K562 (cell line): ENCODE data around the gene NPFF. TPM values are rescaled to one million over a fixed set of nuclear protein-coding genes. Genes with fewer than 3 reads are reported as not detected.

Experiments
- ATAC-seq: fragments of 200-7000 bp; cut with Tn5 transposase; 3 replicates; pipeline ENCODE4 v1.9.1; 2020; ENCODE audit warnings: moderate library complexity
- BruUV-seq: library from RNA; stranded (reverse); fragments of 400-500 nt; replicated peaks from 2 replicates; lab custom pipeline; 2021; lab: Mats Ljungman, UMichigan
- CTCF ChIA-PET: fragments of 300-600 bp; formaldehyde crosslinking; extraction: SDS; loops from one replicate; lab custom pipeline; 2021; ENCODE audit warnings: low intra/inter-chr PET ratio; lab: Yijun Ruan, JAX
- POLR2A ChIA-PET: fragments of 300-600, 350-650 bp; sonication (Branson Sonifier 250); formaldehyde crosslinking; extraction: SDS; loops from one replicate; lab custom pipeline; 2021; ENCODE audit warnings: antibody characterized with exemption, inconsistent platforms; lab: Yijun Ruan, JAX
- DNase-seq, 4 experiments: peaks; one replicate each; pipeline versions ENCODE4 v3.0.0 to v3.0.0-alpha.2; 2011 to 2018; ENCODE audit warnings: low spot score in 3 of 4, mixed read lengths in 3 of 4; ENCODE audit errors: extremely low read depth in 1 of 4
- FAIRE-seq: peaks from 2 replicates; lab custom pipeline; 2011; peaks lifted over from hg19 to GRCh38; lab: Jason Lieb, UNC
- H2AFZ ChIP-seq: 2 replicates; pipeline ENCODE4 v1.6.0; 2011; ENCODE audit warnings: low read depth, low read length, control low read depth, inconsistent platforms
- H3K27ac ChIP-seq: fragments of 200-600 bp; 3 replicates; pipeline ENCODE4 v1.8.0; 2011; ENCODE audit warnings: low read depth, mild to moderate bottlenecking, control low read depth, inconsistent platforms, low read length, moderate library complexity, mixed read lengths; ENCODE audit errors: extremely low read depth
- H3K27me3 ChIP-seq, 2 experiments: fragments of 300-600 bp in 1 of 2; 2 replicates in 1 of 2; 3 replicates in 1 of 2; pipeline versions ENCODE4 v1.6.0 to v1.8.0; 2011; ENCODE audit warnings: inconsistent platforms in 2 of 2, low read length in 2 of 2, mild to moderate bottlenecking in 1 of 2, mixed read lengths in 1 of 2, moderate library complexity in 1 of 2; ENCODE audit not compliant: control insufficient read depth in 2 of 2, insufficient read depth in 2 of 2
- H3K36me3 ChIP-seq: fragments of 300-600 bp; 3 replicates; pipeline ENCODE4 v1.8.0; 2011; ENCODE audit warnings: mild to moderate bottlenecking, low read length, inconsistent platforms; ENCODE audit not compliant: control insufficient read depth, insufficient read depth
- H3K4me1 ChIP-seq, 2 experiments: fragments of 200-600 bp in 1 of 2; replicated peaks in 1 of 2; 2 replicates in 1 of 2; 3 replicates in 1 of 2; pipeline versions ENCODE4 v1.5.1 to v1.8.0; 2011; ENCODE audit warnings: inconsistent platforms in 2 of 2, low read length in 2 of 2, mild to moderate bottlenecking in 1 of 2, mixed read lengths in 1 of 2, moderate library complexity in 1 of 2; ENCODE audit not compliant: control insufficient read depth in 2 of 2, insufficient read depth in 2 of 2
- H3K4me2 ChIP-seq: 2 replicates; pipeline ENCODE4 v1.6.1; 2011; ENCODE audit warnings: low read length, control low read depth, inconsistent platforms, mixed read lengths; ENCODE audit not compliant: insufficient read depth
- H3K4me3 ChIP-seq: fragments of 200-600 bp; sonication (generic), shearing (Covaris generic); 2 replicates; pipeline ENCODE4 v1.5.1; 2016; ENCODE audit warnings: control low read depth, inconsistent platforms
- H3K79me2 ChIP-seq: fragments of 200-600 bp; 3 replicates; pipeline ENCODE4 v1.8.0; 2011; ENCODE audit warnings: low read length, inconsistent platforms; ENCODE audit not compliant: control insufficient read depth, insufficient read depth
- H3K9ac ChIP-seq, 2 experiments: 2 replicates each; pipeline versions ENCODE4 v1.6.0 to v1.6.1; 2011; ENCODE audit warnings: low read depth in 2 of 2, low read length in 2 of 2, control low read depth in 1 of 2, inconsistent platforms in 1 of 2, mild to moderate bottlenecking in 1 of 2, mixed read lengths in 1 of 2; ENCODE audit not compliant: insufficient read depth in 1 of 2
- H3K9me1 ChIP-seq: one replicate; pipeline ENCODE4 v1.6.0; 2011; ENCODE audit warnings: inconsistent platforms, mild to moderate bottlenecking, low read length, moderate library complexity; ENCODE audit not compliant: control insufficient read depth, insufficient read depth
- H3K9me3 ChIP-seq: replicated peaks from 2 replicates; pipeline ENCODE4 v1.5.1; 2011; ENCODE audit warnings: low read depth, low read length, inconsistent platforms; ENCODE audit not compliant: control insufficient read depth, insufficient read depth
- H4K20me1 ChIP-seq: replicated peaks from 2 replicates; pipeline ENCODE4 v1.6.1; 2011; ENCODE audit warnings: low read length, inconsistent platforms, mixed read lengths; ENCODE audit not compliant: control insufficient read depth, insufficient read depth
- FUS ChIP-seq: fragments of 200-400 bp; formaldehyde crosslinking; optimal IDR thresholded peaks from 2 replicates; pipeline ENCODE3; 2017; ENCODE audit warnings: low read depth, low read length
- MED1 ChIP-seq: sonication (generic); formaldehyde crosslinking; IDR thresholded peaks from 2 replicates; pipeline ENCODE4 v1.8.1; 2023; ENCODE audit warnings: missing genetic modification reagents, borderline replicate concordance
- MLLT1 ChIP-seq, 2 experiments: fragments of 450-650 bp; IDR thresholded peaks; 2 replicates each; pipeline ENCODE4 v1.6.1; 2016
- MYBL2 ChIP-seq, 2 experiments: fragments of 450-650 bp in 1 of 2; sonication (generic) in 1 of 2; formaldehyde crosslinking in 1 of 2; IDR thresholded peaks; 2 replicates each; pipeline versions ENCODE4 v1.6.1 to v1.8.1; 2017 to 2022; ENCODE audit warnings: borderline replicate concordance in 1 of 2, inconsistent platforms in 1 of 2, low read depth in 1 of 2, mild to moderate bottlenecking in 1 of 2, missing genetic modification reagents in 1 of 2, moderate library complexity in 1 of 2
- RAD21 ChIP-seq, 2 experiments: fragments of 250-450 bp in 1 of 2; fragments of 450-650 bp in 1 of 2; sonication (Bioruptor Pico) in 1 of 2; formaldehyde crosslinking in 1 of 2; IDR thresholded peaks in 1 of 2; conservative IDR thresholded peaks in 1 of 2; 2 replicates each; pipeline versions ENCODE4 v1.4.0 to v1.8.0; 2020 to 2022; ENCODE audit warnings: mild to moderate bottlenecking in 2 of 2, moderate library complexity in 1 of 2
- SAP30 ChIP-seq: fragments of 200-600 bp; sonication (generic); IDR thresholded peaks from 2 replicates; pipeline ENCODE4 v1.6.1; 2012; ENCODE audit warnings: borderline replicate concordance, low read depth, mild to moderate bottlenecking, moderate library complexity, low read length, control low read depth, inconsistent platforms; ENCODE audit not compliant: insufficient read depth, poor library complexity, severe bottlenecking
- ZNF143 ChIP-seq: sonication (generic); formaldehyde crosslinking; IDR thresholded peaks from 2 replicates; pipeline ENCODE4 v1.9.0; 2022; ENCODE audit warnings: mild to moderate bottlenecking, missing genetic modification reagents
- ZNF592 ChIP-seq: fragments of 450-650 bp; IDR thresholded peaks from 2 replicates; pipeline ENCODE4 v1.6.1; 2017; ENCODE audit warnings: antibody characterized with exemption, mild to moderate bottlenecking
- ZNF644 ChIP-seq: fragments of 200-800 bp; sonication (Bioruptor generic); IDR thresholded peaks from 2 replicates; pipeline ENCODE4 v1.6.1; 2016; ENCODE audit warnings: low read depth, missing genetic modification characterization, missing compliant biosample characterization
- WGBS: fragments of 100-300 bp; shearing (Covaris generic); methylation state at CpG from one replicate; pipeline ENCODE4 v1.1.6; 2016; ENCODE audit warnings: low coverage, mixed read lengths; ENCODE audit not compliant: insufficient coverage; ENCODE audit errors: missing lambda C conversion rate; 5-methylcytosine and 5-hydroxymethylcytosine counted together
- in situ Hi-C: fragments of 300-500 bp; cut with MboI; formaldehyde crosslinking; loops from 4 replicates; pipeline ENCODE4 v1.15.0; 2018; ENCODE audit warnings: inconsistent platforms, mixed read lengths
- intact Hi-C: fragments of 100-400 bp; cut with micrococcal nuclease; formaldehyde crosslinking; loops from 2 replicates; pipeline ENCODE4 v1.14.2; 2022
- polyA plus RNA-seq, 8 experiments: library from polyadenylated mRNA; depleted of rRNA in 4 of 8; stranded (reverse) in 5 of 8; unstranded in 3 of 8; fragments of >200 nt; fragmentation: Nextera tagmentation in 2 of 8; fragmentation: Illumina TruSeq in 1 of 8; extraction: Ambion mirVana in 2 of 8; extraction: Trizol in 1 of 8; gene quantifications; 2 replicates each; pipeline versions ENCODE4 v1.2.1 to v1.2.3, GENCODE V29; 2011 to 2014; ENCODE audit warnings: inconsistent platforms in 1 of 8, missing spikeins in 1 of 8
- total RNA-seq, 7 experiments: library from RNA; depleted of rRNA in 6 of 7; stranded (reverse); fragments of >200 nt in 6 of 7; fragmentation: Illumina TruSeq in 2 of 7; extraction: Trizol in 2 of 7; gene quantifications; 2 replicates each; pipeline versions ENCODE4 v1.2.1 to v1.2.3, GENCODE V29; 2011 to 2021; ENCODE audit warnings: low replicate concordance in 1 of 7

The NPFF gene
- total and polyA plus RNA-seq, 9 of the 15 experiments (the other 6 are each of a cell fraction or from before 2014, with no cell fraction given): 0.15 to 1.2 (median 0.55) TPM; not detected in 6

GRCh38 chr12:53502983-53503728 lies 4.1 kb downstream of the NPFF start:
- Histone ChIP-seq H3K4me2 (peak overlapping the region; percentile 100), H4K20me1 (no peaks in the 10 kb centered on the region), H2AFZ (no peak overlapping the region), H3K4me3 (no peak overlapping the region), H3K9ac (peak overlapping the region in 1 of 2 experiments; percentile 80; a peak in 2 of 4 replicates), H3K9me3 (no peaks in the 10 kb centered on the region), H3K36me3 (peaks cover 41% of the 10 kb centered on the region; the same call in 2 of the 3 replicates), H3K79me2 (peaks cover 27% of the 10 kb centered on the region), H3K9me1 (no peaks in the 10 kb centered on the region), H3K4me1 (peaks cover 21 to 40% of the 10 kb centered on the region in 2 experiments; a peak in 4 of 5 replicates), H3K27me3 (no peaks in the 10 kb centered on the region), H3K27ac (peak overlapping the region; percentile 97; the same call in 1 of the 3 replicates)
- ATAC-seq (no peak), DNase-seq (no peak), FAIRE-seq (no peak)
- 77% methylated on average over 8 of the region's 10 CpGs for WGBS
- ChIA-PET CTCF (interaction anchor here (0.7 to 1.0 kb wide), 2 partner anchors 151 to 173 kb away, joined by 3 read pairs; partner anchors contain the start of gene ATP5MC2), POLR2A (interaction anchor here (0.7 to 2.7 kb wide), 4 partner anchors 9 to 327 kb away, joined by 3 to 15 read pairs (median 3); no protein-coding TSS in a partner anchor)
- no TSS peak for BruUV-seq
- in situ Hi-C loops (loop anchor here (10.0 kb wide), 1 partner anchor 178 kb away; the partner anchor contains the start of gene AAAS), intact Hi-C loops (loop anchor here (10.0 kb wide), 1 partner anchor 438 kb away; no protein-coding TSS in a partner anchor)
- TF ChIP-seq ZNF592 (no peak), ZNF644 (tag) (no peak), ZNF143 (CRISPR knock-in tag) (0 out of 2 replicates have a peak, but pooled peaks have one; percentile 29), MED1 (CRISPR knock-in tag) (no peak), MYBL2 (IDR thresholded peaks at IDR 0.05; ENCODE audit: low read depth) (no peak), MYBL2 (CRISPR knock-in tag; IDR thresholded peaks at IDR 0.05; ENCODE audit: borderline replicate concordance) (no peak), RAD21 (CRISPR knock-in tag; conservative IDR thresholded peaks at IDR 0.05 in 1 of 2, IDR thresholded peaks at IDR 0.05 in 1 of 2) (no peak), SAP30 (no peak), FUS (no peak), MLLT1 (IDR thresholded peaks at IDR 0.05) (no peak)
